ENCODE measurements around the gene ITGB1.
"Not testable (repeated sequence)": the region's sequence is repeated elsewhere in the genome, so short reads cannot be mapped to it uniquely, and the experiment has no call there.

ITGB1 gene

DNA sequence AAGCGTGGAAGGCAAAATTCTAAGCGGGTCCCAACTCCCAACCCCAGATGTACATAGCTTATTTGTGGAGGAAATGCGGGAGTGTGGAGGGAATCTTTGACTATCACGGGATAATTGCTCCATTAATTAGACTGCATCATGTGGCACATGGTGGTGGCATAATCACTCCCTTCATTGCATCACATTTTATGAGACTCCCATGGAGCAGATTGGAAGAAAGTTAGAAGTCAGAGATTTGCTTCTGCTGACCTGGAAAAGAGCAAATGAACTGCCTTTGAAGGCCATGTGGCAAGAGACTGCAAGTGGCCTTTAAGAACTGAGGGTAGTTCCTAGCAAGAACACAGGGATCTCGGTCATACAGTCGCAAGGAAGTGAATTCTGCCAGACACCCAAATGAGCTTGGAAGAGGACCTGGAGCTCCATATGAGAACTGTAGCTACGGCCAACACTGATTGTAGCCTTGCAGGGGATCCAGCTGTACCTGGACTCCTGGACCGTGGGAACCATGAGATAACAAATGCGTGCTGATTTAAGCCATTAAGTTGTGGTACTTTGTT, 37.1 kb upstream of the ITGB1 start:
- TF ChIP-seq, protein P1, sequence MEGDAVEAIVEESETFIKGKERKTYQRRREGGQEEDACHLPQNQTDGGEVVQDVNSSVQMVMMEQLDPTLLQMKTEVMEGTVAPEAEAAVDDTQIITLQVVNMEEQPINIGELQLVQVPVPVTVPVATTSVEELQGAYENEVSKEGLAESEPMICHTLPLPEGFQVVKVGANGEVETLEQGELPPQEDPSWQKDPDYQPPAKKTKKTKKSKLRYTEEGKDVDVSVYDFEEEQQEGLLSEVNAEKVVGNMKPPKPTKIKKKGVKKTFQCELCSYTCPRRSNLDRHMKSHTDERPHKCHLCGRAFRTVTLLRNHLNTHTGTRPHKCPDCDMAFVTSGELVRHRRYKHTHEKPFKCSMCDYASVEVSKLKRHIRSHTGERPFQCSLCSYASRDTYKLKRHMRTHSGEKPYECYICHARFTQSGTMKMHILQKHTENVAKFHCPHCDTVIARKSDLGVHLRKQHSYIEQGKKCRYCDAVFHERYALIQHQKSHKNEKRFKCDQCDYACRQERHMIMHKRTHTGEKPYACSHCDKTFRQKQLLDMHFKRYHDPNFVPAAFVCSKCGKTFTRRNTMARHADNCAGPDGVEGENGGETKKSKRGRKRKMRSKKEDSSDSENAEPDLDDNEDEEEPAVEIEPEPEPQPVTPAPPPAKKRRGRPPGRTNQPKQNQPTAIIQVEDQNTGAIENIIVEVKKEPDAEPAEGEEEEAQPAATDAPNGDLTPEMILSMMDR (IDR thresholded peaks at IDR 0.05; ENCODE audit: insufficient read depth, missing control alignments): no peak
- FAIRE-seq (no peak), DNase-seq (ENCODE audit: insufficient read length, low spot score) (no peak)

DNA sequence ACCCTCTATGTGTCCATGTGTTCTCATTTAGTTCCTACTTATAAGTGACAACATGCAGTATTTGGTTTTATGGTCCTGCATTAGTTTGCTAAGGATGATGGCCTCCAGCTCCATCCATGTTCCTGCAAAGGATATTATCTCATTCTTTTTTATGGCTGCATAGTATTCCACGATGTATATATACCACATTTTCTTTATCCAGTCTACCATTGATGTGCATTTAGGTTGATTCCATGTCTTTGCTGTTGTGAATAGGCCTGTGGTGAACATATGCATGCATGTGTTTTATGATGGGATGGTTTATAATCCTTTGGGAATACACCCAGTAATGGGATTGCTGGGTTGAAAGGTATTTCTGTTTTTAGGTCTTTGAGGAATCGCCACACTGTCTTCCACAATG, 36.6 kb upstream of the ITGB1 start:
- not testable (repeated sequence) for DNase-seq (ENCODE audit: insufficient read length, low spot score); FAIRE-seq

DNA sequence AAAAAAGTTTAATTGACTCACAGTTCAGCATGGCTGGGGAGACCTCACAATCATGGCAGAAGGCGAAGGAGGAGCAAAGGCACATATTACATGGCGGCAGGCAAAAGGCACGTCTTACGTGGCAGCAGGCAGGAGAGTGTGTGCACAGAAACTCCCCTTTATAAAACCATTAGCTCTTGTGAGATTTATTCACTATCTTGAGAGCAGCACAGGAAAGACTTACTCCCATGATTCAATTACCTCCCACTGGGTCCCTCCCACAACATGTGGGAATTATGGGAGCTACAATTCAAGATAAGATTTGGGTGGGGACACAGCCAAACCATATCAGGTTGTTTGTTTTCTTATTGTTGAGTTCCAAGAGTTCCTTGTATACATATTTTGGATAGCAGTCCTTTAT, 34.3 kb upstream of the ITGB1 start:
- FAIRE-seq; DNase-seq (ENCODE audit: insufficient read length, low spot score): not testable (repeated sequence)

DNA sequence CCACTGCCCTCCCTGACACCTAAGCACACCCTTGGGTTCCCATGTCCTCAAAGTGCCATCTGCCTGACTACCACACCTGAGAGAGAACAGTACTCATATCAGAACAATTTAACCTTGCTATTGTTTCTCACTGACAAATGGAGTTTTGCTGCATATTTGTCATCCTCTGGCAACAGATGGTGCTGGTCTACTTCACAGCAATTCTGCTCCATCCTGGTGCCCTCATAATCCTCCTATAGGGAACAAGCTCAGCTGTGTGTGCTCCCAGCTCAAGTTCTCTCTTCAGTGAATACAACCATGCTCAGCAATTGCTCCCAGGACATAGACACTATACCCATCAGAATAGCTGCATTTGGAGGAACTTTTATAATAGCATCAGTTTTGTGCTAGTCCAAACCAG, 32.8 kb upstream of the ITGB1 start:
- FAIRE-seq (no peak), DNase-seq (ENCODE audit: insufficient read length, low spot score) (no peak)
- TF ChIP-seq, protein P1 (IDR thresholded peaks at IDR 0.05; ENCODE audit: insufficient read depth, missing control alignments): no peak

DNA sequence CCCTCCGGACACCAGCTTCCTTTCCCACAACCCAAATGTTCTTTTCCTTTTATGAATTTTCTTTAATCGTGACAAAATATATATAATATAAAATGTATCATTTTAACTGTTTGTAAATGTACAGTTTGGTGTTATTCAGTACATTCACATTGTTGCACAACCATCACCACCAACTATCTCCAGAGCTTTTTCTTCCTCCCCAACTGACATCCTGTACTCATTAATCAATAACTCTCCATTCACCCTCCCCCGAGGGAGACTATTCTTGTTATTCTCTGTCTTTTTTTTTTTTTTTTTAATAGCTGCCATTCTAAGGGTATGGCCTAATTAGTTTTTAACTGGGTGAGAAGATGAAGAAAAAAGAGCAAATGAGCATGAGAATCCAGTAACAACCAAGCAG, 30.6 kb upstream of the ITGB1 start:
- TF ChIP-seq, protein P1 (IDR thresholded peaks at IDR 0.05; ENCODE audit: insufficient read depth, missing control alignments): no peak
- DNase-seq (ENCODE audit: insufficient read length, low spot score) (no peak), FAIRE-seq (no peak)

DNA sequence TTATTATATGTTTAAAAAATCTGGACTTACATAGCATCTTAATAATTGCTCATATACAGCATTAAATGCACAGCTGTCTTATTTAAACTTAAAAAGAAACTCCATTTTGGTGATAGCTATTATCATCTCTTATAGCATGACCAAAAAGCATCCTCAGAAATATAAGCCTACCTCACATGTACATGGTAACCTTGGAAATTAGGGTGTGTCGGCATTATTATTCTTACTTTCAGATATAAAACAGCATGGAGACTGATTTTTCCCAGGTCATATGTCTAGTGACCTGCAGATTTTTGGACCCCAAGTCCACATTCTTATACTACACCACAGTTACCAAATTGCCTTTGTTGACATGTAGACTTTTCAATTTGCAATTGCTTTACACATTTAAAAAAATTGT, 29.1 kb upstream of the ITGB1 start:
- DNase-seq (ENCODE audit: insufficient read length, low spot score) (no peak), FAIRE-seq (no peak)
- TF ChIP-seq, protein P1 (IDR thresholded peaks at IDR 0.05; ENCODE audit: insufficient read depth, missing control alignments): no peak

DNA sequence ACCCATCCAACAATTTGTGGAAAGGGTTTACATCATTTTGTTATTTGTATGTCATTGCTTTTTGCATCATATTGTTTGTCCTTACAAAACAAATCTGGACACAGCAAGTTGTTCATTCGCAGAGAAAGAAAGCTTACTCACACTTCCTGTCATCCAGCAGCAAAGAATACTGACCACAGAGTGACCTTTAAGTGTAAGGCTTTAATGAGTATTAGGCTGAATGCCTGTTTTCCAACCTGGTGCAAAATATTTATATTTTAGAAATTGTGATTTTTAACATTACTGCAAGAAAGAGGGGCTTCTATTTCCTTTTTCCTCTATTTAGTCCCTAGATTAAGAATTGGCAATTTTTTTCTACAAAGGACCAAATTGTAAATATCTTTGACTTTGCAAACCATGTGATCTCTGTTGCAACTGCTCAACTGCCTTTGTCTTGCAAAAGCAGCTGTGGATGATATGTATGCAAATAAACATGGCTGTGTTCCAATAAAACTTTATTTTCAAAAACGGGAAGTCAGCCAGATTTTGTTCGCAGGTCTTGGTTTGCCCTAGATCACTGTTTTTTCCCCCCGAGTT, 27.8 kb upstream of the ITGB1 start:
- no peak for FAIRE-seq
- TF ChIP-seq, protein P1 (IDR thresholded peaks at IDR 0.05; ENCODE audit: insufficient read depth, missing control alignments): no peak
- DNase-seq (ENCODE audit: insufficient read length, low spot score): no peak

DNA sequence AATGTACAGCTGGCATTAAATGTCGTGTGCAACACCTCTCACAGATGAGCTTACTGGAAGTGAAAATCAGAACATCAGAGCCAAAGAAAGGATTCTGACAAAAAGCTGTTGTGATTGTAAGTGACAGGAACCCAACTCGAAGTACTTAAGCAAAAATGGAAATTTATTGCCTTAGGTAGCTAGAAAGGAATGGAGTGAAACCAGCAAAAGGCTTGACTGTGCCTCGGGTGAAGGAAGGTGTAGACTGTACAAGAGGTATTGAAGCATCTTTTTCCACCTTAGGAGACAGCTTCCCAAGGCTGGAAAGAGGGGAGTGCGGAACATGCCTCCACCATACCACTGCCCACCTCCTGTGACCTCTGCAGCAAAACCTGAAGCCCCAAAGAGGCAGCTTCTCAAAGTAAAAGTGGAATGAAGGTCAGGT, 27.3 kb upstream of the ITGB1 start:
- DNase-seq (ENCODE audit: insufficient read length, low spot score) (no peak), FAIRE-seq (no peak)
- TF ChIP-seq, protein P1 (IDR thresholded peaks at IDR 0.05; ENCODE audit: insufficient read depth, missing control alignments): no peak
